H1 (cell line): Measurements from ENCODE around the gene NT5DC1. TPM values are rescaled to one million over a fixed set of nuclear protein-coding genes. Genes with fewer than 3 reads are reported as not detected.

ENCODE experiments used
- CTCF ChIA-PET: fragments of 300-600 bp; sonication (Branson Sonifier 250); formaldehyde crosslinking; loops from one replicate; lab custom pipeline; 2021; ENCODE audit not compliant: partially characterized antibody; lab: Charles Lee
- POLR2A ChIA-PET: fragments of 300-600 bp; sonication (Branson Sonifier 250); formaldehyde crosslinking; loops from one replicate; lab custom pipeline; 2021; ENCODE audit warnings: inconsistent platforms; ENCODE audit not compliant: partially characterized antibody; lab: Charles Lee
- DNase-seq, 2 experiments: peaks; one replicate each; pipeline versions ENCODE4 v3.0.0 to v3.0.0-alpha.2; 2010 to 2022; ENCODE audit warnings: low spot score in 2 of 2, low read depth in 1 of 2, mixed read lengths in 1 of 2
- FAIRE-seq: peaks from 2 replicates; lab custom pipeline; 2011; peaks lifted over from hg19 to GRCh38; lab: Jason Lieb, UNC
- H2AFZ ChIP-seq: 2 replicates; pipeline ENCODE4 v1.8.1; 2012; ENCODE audit warnings: low read length, inconsistent platforms
- H2AK5ac ChIP-seq: 2 replicates; pipeline ENCODE4 v1.6.1; 2013; ENCODE audit warnings: low read depth, low read length
- H2BK120ac ChIP-seq: replicated peaks from 2 replicates; pipeline ENCODE3; 2013; ENCODE audit warnings: low read depth, low read length, inconsistent platforms
- H2BK12ac ChIP-seq: 2 replicates; pipeline ENCODE4 v1.6.1; 2013; ENCODE audit warnings: low read depth, low read length
- H2BK15ac ChIP-seq: 2 replicates; pipeline ENCODE4 v1.6.1; 2013; ENCODE audit warnings: low read length
- H2BK20ac ChIP-seq: 2 replicates; pipeline ENCODE4 v1.6.1; 2013; ENCODE audit warnings: low read length
- H2BK5ac ChIP-seq: 2 replicates; pipeline ENCODE4 v1.6.1; 2013; ENCODE audit warnings: low read depth, low read length
- H3K14ac ChIP-seq: 2 replicates; pipeline ENCODE4 v1.6.1; 2013; ENCODE audit warnings: inconsistent platforms; ENCODE audit not compliant: insufficient read length
- H3K18ac ChIP-seq: 2 replicates; pipeline ENCODE4 v1.6.1; 2013; ENCODE audit warnings: low read length; ENCODE audit errors: extremely low read depth
- H3K23ac ChIP-seq: 2 replicates; pipeline ENCODE4 v1.6.1; 2013; ENCODE audit warnings: inconsistent platforms; ENCODE audit not compliant: insufficient read length
- H3K23me2 ChIP-seq: 2 replicates; pipeline ENCODE4 v1.6.1; 2013; ENCODE audit warnings: low read depth, low read length
- H3K27ac ChIP-seq: 2 replicates; pipeline ENCODE4 v1.6.1; 2011; ENCODE audit warnings: low read depth, low read length, inconsistent platforms
- H3K27me3 ChIP-seq, 4 experiments: replicated peaks in 1 of 4; 1 replicate in 1 of 4; 2 replicates in 3 of 4; pipeline versions ENCODE4 v1.6.1 to v1.8.1; 2011 to 2013; ENCODE audit warnings: low read length in 3 of 4, mild to moderate bottlenecking in 3 of 4, inconsistent platforms in 2 of 4, mixed read lengths in 2 of 4, moderate library complexity in 1 of 4; ENCODE audit not compliant: control insufficient read depth in 3 of 4, insufficient read depth in 3 of 4; ENCODE audit errors: extremely low read depth in 1 of 4
- H3K36me3 ChIP-seq, 4 experiments: 2 replicates each; pipeline versions ENCODE4 v1.6.1 to v1.8.1; 2011 to 2013; ENCODE audit warnings: mild to moderate bottlenecking in 4 of 4, low read length in 3 of 4, moderate library complexity in 2 of 4, control low read depth in 1 of 4, inconsistent platforms in 1 of 4; ENCODE audit not compliant: insufficient read depth in 4 of 4, control insufficient read depth in 2 of 4
- H3K4ac ChIP-seq: replicated peaks from 2 replicates; pipeline ENCODE3; 2013; ENCODE audit warnings: low read length, low read depth, mixed read lengths, inconsistent platforms; ENCODE audit not compliant: insufficient read length
- H3K4me1 ChIP-seq, 4 experiments: replicated peaks in 1 of 4; 1 replicate in 1 of 4; 2 replicates in 3 of 4; pipeline versions ENCODE4 v1.6.1 to v1.8.1; 2011 to 2013; ENCODE audit warnings: low read length in 3 of 4, inconsistent platforms in 2 of 4, mixed read lengths in 1 of 4; ENCODE audit not compliant: insufficient read depth in 4 of 4, control insufficient read depth in 3 of 4
- H3K4me2 ChIP-seq, 2 experiments: 2 replicates each; pipeline versions ENCODE4 v1.6.1 to v1.8.1; 2011 to 2013; ENCODE audit warnings: low read depth in 2 of 2, low read length in 2 of 2, control low read depth in 1 of 2, inconsistent platforms in 1 of 2, mild to moderate bottlenecking in 1 of 2; ENCODE audit not compliant: insufficient read depth in 1 of 2
- H3K4me3 ChIP-seq, 4 experiments: fragments of 200-600, 300-600 bp in 1 of 4; sonication (generic), shearing (Covaris generic), sonication (Bioruptor Twin) in 1 of 4; 2 replicates each; pipeline versions ENCODE4 v1.5.1 to v1.8.1; 2011 to 2016; ENCODE audit warnings: low read length in 4 of 4, low read depth in 3 of 4, control low read depth in 2 of 4, inconsistent platforms in 2 of 4, mild to moderate bottlenecking in 2 of 4, mixed read lengths in 1 of 4, moderate library complexity in 1 of 4; ENCODE audit not compliant: insufficient read depth in 2 of 4; ENCODE audit errors: extremely low read depth in 1 of 4
- H3K56ac ChIP-seq: replicated peaks from 2 replicates; pipeline ENCODE3; 2013; ENCODE audit warnings: low read depth, mild to moderate bottlenecking, mixed read lengths, low read length, inconsistent platforms; ENCODE audit not compliant: insufficient read length
- H3K79me1 ChIP-seq: 2 replicates; pipeline ENCODE4 v1.6.1; 2013; ENCODE audit warnings: low read depth, low read length, control low read depth
- H3K79me2 ChIP-seq, 2 experiments: 2 replicates each; pipeline versions ENCODE4 v1.6.1 to v1.8.1; 2012 to 2013; ENCODE audit warnings: low read length in 2 of 2, mild to moderate bottlenecking in 2 of 2, inconsistent platforms in 1 of 2; ENCODE audit not compliant: insufficient read depth in 2 of 2, control insufficient read depth in 1 of 2
- H3K9ac ChIP-seq, 4 experiments: replicated peaks in 1 of 4; 1 replicate in 1 of 4; 2 replicates in 3 of 4; pipeline versions ENCODE4 v1.6.1 to v1.8.1; 2011 to 2013; ENCODE audit warnings: low read depth in 3 of 4, low read length in 3 of 4, control low read depth in 2 of 4, mild to moderate bottlenecking in 2 of 4, moderate library complexity in 2 of 4, inconsistent platforms in 1 of 4; ENCODE audit errors: extremely low read depth in 1 of 4
- H3K9me3 ChIP-seq, 2 experiments: 2 replicates each; pipeline versions ENCODE4 v1.6.1 to v1.8.1; 2012 to 2013; ENCODE audit warnings: mild to moderate bottlenecking in 2 of 2, moderate library complexity in 2 of 2, control low read depth in 1 of 2, inconsistent platforms in 1 of 2, low read depth in 1 of 2, low read length in 1 of 2, mixed read lengths in 1 of 2; ENCODE audit not compliant: insufficient read depth in 2 of 2
- H4K20me1 ChIP-seq, 2 experiments: replicated peaks in 1 of 2; 2 replicates each; pipeline versions ENCODE3 to v1.8.1; 2011 to 2013; ENCODE audit warnings: inconsistent platforms in 2 of 2, low read length in 2 of 2, mild to moderate bottlenecking in 1 of 2; ENCODE audit not compliant: insufficient read depth in 2 of 2, control insufficient read depth in 1 of 2
- H4K5ac ChIP-seq: 2 replicates; pipeline ENCODE4 v1.6.1; 2013; ENCODE audit warnings: low read length, low read depth, mixed read lengths, inconsistent platforms; ENCODE audit not compliant: insufficient read length
- H4K8ac ChIP-seq: 2 replicates; pipeline ENCODE4 v1.8.0; 2013; ENCODE audit warnings: mild to moderate bottlenecking, moderate library complexity, low read length, inconsistent platforms; ENCODE audit not compliant: insufficient read depth; ENCODE audit errors: extremely low read depth
- H4K91ac ChIP-seq: replicated peaks from 2 replicates; pipeline ENCODE3; 2013; ENCODE audit warnings: low read length, mixed read lengths, inconsistent platforms; ENCODE audit not compliant: insufficient read length
- BACH1 ChIP-seq: IDR thresholded peaks from 2 replicates; pipeline ENCODE4 v1.6.1; 2012; ENCODE audit warnings: low read length, improper control_type of control experiment
- CBX8 ChIP-seq: fragments of 300-800, 300-1000 bp; sonication (generic); IDR thresholded peaks from 2 replicates; pipeline ENCODE4 v1.7.1; 2016; ENCODE audit warnings: low read depth, low read length, borderline replicate concordance
- EZH2 ChIP-seq: fragments of 200-600 bp; sonication (generic); IDR thresholded peaks from 2 replicates; pipeline ENCODE4 v1.7.1; 2012; ENCODE audit warnings: low read depth, mild to moderate bottlenecking, moderate library complexity, low read length, inconsistent platforms; ENCODE audit not compliant: severe bottlenecking
- JUND ChIP-seq: IDR thresholded peaks from 2 replicates; pipeline ENCODE4 v1.6.1; 2011; ENCODE audit warnings: mild to moderate bottlenecking, improper control_type of control experiment, low read length
- RFX5 ChIP-seq: IDR thresholded peaks from 2 replicates; pipeline ENCODE4 v1.6.1; 2011; ENCODE audit warnings: low read depth, low read length, improper control_type of control experiment, borderline replicate concordance
- RNF2 ChIP-seq: fragments of 200-900, 300-1000 bp; sonication (generic); IDR thresholded peaks from 2 replicates; pipeline ENCODE4 v1.7.1; 2016; ENCODE audit warnings: borderline replicate concordance, low read depth, mild to moderate bottlenecking, antibody characterized with exemption, low read length; ENCODE audit not compliant: poor library complexity, severe bottlenecking; ENCODE audit errors: missing control alignments
- SIRT6 ChIP-seq: IDR thresholded peaks from one replicate; pipeline ENCODE4 v1.7.1; 2012; ENCODE audit warnings: low read length, inconsistent platforms
- SP4 ChIP-seq: IDR thresholded peaks from 2 replicates; pipeline ENCODE4 v1.6.1; 2012; ENCODE audit warnings: low read length, inconsistent platforms
- SRF ChIP-seq: IDR thresholded peaks from 2 replicates; pipeline ENCODE4 v1.6.1; 2011; ENCODE audit warnings: mild to moderate bottlenecking, low read depth, low read length, moderate library complexity
- WGBS, 2 experiments: shearing (Covaris generic) in 1 of 2; methylation state at CpG; one replicate each; pipeline versions ENCODE4 v1.1.6 to v1.1.7; 2013 to 2015; ENCODE audit warnings: low lambda C conversion rate in 2 of 2, mixed read lengths in 2 of 2, inconsistent platforms in 1 of 2, low coverage in 1 of 2, missing lambda C conversion rate in 1 of 2; ENCODE audit not compliant: insufficient replicate concordance in 2 of 2, insufficient coverage in 1 of 2, insufficient read length in 1 of 2; ENCODE audit errors: extremely low coverage in 1 of 2, missing lambda C conversion rate in 1 of 2; 5-methylcytosine and 5-hydroxymethylcytosine counted together
- polyA plus RNA-seq, 7 experiments: library from polyadenylated mRNA; depleted of rRNA in 3 of 7; stranded (reverse) in 5 of 7; unstranded in 2 of 7; fragments of >200 nt in 5 of 7; fragments of 200-250 nt in 2 of 7; gene quantifications; 1 replicate in 5 of 7; 2 replicates in 1 of 7; 4 replicates in 1 of 7; pipeline versions ENCODE4 v1.2.1 to v1.2.3, GENCODE V29; 2011 to 2013; ENCODE audit warnings: missing spikeins in 2 of 7, mixed read lengths in 2 of 7
- total RNA-seq: library from RNA; stranded (reverse); fragmentation: NEBNext Ultra II Directional; extraction: Animal tissue kit (Norgen Biotek cat#: 25700); gene quantifications from 2 replicates; pipeline ENCODE4 v1.2.1, GENCODE V29; 2021
- TF ChIP-seq, protein P1 (sequence below): IDR thresholded peaks from 2 replicates; pipeline ENCODE4 v1.6.1; 2012; ENCODE audit warnings: low read length, inconsistent platforms

Gene NT5DC1
- total and polyA plus RNA-seq, 2 of the 8 experiments (the other 6 are each of a cell fraction or from before 2014, with no cell fraction given) = 25.3 to 72.7 TPM

GRCh38 chr6:116099036-116099435 is 1.6 kb upstream of the NT5DC1 start:
- peaks cover 0 to 7% (median 0%) of the 10 kb centered on the region in 4 experiments; a peak in 3 of 8 replicates for H3K36me3 ChIP-seq
- no peak overlapping the region for H2BK15ac ChIP-seq
- no peak for FAIRE-seq
- H3K4me2 ChIP-seq = no peak overlapping the region
- no peak overlapping the region for H3K27ac ChIP-seq
- H3K4ac ChIP-seq = no peak overlapping the region
- no peak overlapping the region for H2AFZ ChIP-seq
- peaks cover 5% of the 10 kb centered on the region for H3K23me2 ChIP-seq
- DNase-seq = no peak
- H3K4me1 ChIP-seq = peaks cover 0 to 16% (median 2%) of the 10 kb centered on the region in 4 experiments; a peak in 4 of 7 replicates
- no peak overlapping the region for H4K91ac ChIP-seq
- no peaks in the 10 kb centered on the region for H4K20me1 ChIP-seq
- H3K4me3 ChIP-seq = no peak overlapping the region
- no peak overlapping the region for H3K23ac ChIP-seq
- CTCF ChIA-PET = interaction anchor here (1.2 to 1.8 kb wide), 2 partner anchors 12 to 14 kb away, joined by 3 to 7 read pairs; no protein-coding TSS in a partner anchor
- H3K79me1 ChIP-seq = no peaks in the 10 kb centered on the region; the same call in 1 of the 2 replicates
- H2BK20ac ChIP-seq = no peak overlapping the region
- H2AK5ac ChIP-seq = no peak overlapping the region
- no peak overlapping the region for H2BK12ac ChIP-seq
- H3K9me3 ChIP-seq = peaks cover 13 to 16% of the 10 kb centered on the region in 2 experiments; a peak in 3 of 4 replicates
- no peak overlapping the region for H3K9ac ChIP-seq
- H3K27me3 ChIP-seq = no peaks in the 10 kb centered on the region
- POLR2A ChIA-PET = interaction anchor here (0.7 kb wide), 1 partner anchor 90 kb away, joined by 3 read pairs; no protein-coding TSS in a partner anchor
- no peak overlapping the region for H2BK5ac ChIP-seq
- H2BK120ac ChIP-seq = no peak overlapping the region
- peaks cover 0 to 29% of the 10 kb centered on the region in 2 experiments; a peak in 2 of 4 replicates for H3K79me2 ChIP-seq
- H4K5ac ChIP-seq = no peak overlapping the region
- no peak overlapping the region for H3K56ac ChIP-seq
- no peak overlapping the region for H4K8ac ChIP-seq
- H3K14ac ChIP-seq = no peak overlapping the region
- WGBS, 2 experiments = 89% methylated on average over 1 of the region's 1 CpG; no CpG with 5 or more reads in 1 of the 2 experiments
- no peak overlapping the region for H3K18ac ChIP-seq
- TF ChIP-seq JUND = no peak
- TF ChIP-seq, protein P1, sequence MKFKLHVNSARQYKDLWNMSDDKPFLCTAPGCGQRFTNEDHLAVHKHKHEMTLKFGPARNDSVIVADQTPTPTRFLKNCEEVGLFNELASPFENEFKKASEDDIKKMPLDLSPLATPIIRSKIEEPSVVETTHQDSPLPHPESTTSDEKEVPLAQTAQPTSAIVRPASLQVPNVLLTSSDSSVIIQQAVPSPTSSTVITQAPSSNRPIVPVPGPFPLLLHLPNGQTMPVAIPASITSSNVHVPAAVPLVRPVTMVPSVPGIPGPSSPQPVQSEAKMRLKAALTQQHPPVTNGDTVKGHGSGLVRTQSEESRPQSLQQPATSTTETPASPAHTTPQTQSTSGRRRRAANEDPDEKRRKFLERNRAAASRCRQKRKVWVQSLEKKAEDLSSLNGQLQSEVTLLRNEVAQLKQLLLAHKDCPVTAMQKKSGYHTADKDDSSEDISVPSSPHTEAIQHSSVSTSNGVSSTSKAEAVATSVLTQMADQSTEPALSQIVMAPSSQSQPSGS = no peak
- no peak for TF ChIP-seq CBX8
- no peak for TF ChIP-seq SRF
- no peak for TF ChIP-seq EZH2
- no peak for TF ChIP-seq SP4
- TF ChIP-seq RNF2 = no peak
- no peak for TF ChIP-seq BACH1
- TF ChIP-seq SIRT6 = no peak
- no peak for TF ChIP-seq RFX5
